Subcutaneous adipose tissue (tissue), 4 donors: ENCODE measurements around the gene RHOBTB3. TPM values are rescaled to one million over a fixed set of nuclear protein-coding genes. Genes with fewer than 3 reads are reported as not detected.

Experiments
- total RNA-seq, 4 donors: library from RNA; depleted of rRNA; stranded (reverse); fragments of >200 nt; gene quantifications; one replicate each; pipeline ENCODE4 v1.1.0, GENCODE V29; 2016
- TF ChIP-seq, protein P1 (sequence below): fragments of 450-650 bp; IDR thresholded peaks from one replicate; pipeline ENCODE4 v1.5.1; 2016; ENCODE audit warnings: low read depth, mild to moderate bottlenecking, control low read depth, antibody characterized with exemption, moderate library complexity

The RHOBTB3 gene
- total RNA-seq, 4 donors from 2014 or later = 131 to 198 (median 148) TPM

DNA sequence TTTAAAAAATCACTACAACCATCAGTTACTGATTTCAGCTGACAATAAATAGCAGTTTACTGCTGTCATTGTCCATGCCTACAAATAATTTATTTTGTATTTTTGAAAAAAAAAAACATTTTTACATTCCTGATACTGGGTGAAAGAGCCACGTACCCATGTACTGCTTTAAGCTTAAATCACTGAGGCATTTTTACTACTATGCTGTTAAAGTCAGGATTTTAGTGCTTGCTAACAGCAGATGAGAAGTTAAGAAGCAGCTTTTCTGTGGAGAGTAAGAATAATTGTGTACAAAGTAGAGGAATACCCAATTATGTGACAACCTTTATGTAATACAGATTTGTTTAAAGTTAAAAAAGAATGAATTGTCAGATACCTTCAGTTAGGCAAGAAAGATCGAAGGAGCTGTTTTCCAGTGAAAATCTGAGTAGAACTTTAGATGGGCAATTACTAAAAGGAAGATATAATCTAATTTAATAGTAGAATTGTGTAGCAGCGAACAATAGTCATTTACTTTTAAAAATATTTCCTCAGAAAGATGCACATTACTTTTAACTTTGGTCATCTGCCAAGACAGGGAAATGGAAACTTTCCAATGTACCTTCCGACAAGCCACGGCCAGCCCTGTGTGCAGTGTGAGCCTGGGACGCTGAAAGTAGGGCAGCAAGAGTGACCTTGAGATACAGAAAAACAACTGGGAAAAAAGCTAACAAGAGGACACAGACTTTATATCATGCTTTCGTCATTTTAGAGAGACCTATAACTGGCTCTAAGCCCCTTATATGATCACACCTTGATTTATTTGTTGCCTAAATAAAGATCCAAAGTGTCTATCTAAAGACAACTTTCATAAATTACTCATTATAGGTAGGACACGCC, 39.9 kb downstream of the RHOBTB3 start:
- TF ChIP-seq, protein P1, sequence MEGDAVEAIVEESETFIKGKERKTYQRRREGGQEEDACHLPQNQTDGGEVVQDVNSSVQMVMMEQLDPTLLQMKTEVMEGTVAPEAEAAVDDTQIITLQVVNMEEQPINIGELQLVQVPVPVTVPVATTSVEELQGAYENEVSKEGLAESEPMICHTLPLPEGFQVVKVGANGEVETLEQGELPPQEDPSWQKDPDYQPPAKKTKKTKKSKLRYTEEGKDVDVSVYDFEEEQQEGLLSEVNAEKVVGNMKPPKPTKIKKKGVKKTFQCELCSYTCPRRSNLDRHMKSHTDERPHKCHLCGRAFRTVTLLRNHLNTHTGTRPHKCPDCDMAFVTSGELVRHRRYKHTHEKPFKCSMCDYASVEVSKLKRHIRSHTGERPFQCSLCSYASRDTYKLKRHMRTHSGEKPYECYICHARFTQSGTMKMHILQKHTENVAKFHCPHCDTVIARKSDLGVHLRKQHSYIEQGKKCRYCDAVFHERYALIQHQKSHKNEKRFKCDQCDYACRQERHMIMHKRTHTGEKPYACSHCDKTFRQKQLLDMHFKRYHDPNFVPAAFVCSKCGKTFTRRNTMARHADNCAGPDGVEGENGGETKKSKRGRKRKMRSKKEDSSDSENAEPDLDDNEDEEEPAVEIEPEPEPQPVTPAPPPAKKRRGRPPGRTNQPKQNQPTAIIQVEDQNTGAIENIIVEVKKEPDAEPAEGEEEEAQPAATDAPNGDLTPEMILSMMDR = no peak

GRCh38 chr5:95771892-95772291, 40.8 kb downstream of the RHOBTB3 start:
- TF ChIP-seq, protein P1 = no peak

GRCh38 chr5:95773335-95774059, 42.4 kb downstream of the RHOBTB3 start:
- TF ChIP-seq, protein P1 = no peak

DNA sequence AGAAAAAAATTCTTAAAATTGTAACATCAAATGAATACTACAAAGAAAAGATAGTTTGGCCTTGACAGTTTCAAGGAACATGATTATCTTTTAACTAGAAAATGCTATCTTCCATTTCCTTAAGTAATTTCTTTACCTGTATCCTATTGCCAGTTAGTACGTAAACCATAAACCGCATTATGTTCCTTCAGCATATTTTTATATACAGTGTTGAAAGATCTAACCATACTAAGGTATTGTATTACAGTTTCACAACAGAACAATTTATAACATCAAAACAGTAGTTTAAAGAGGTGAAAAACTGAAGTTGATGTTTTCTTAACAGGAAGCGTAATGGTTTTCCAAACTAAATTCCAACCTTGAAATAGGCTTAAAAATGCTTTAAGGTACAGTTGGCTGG, 46.3 kb downstream of the RHOBTB3 start:
- TF ChIP-seq, protein P1 = no peak

- TF ChIP-seq, protein P1 = no peak
Observed at GRCh38 chr5:95778713-95779436, 47.7 kb downstream of the RHOBTB3 start.

- TF ChIP-seq, protein P1 = no peak
Observed at GRCh38 chr5:95779611-95780010, 48.5 kb downstream of the RHOBTB3 start.
